ENCODE measurements around the gene EHBP1.

EHBP1 gene

GRCh38 chr2:63038034-63038433 lies 332.5 kb downstream of the EHBP1 start:
- no peaks in the 10 kb centered on the region for H3K27me3 ChIP-seq (ENCODE audit: control insufficient read depth in 1 of 2, insufficient read depth in 1 of 2, low read length in 2 of 2)
- 100% methylated on average over 3 of the region's 4 CpGs for WGBS
- H2BK120ac ChIP-seq (ENCODE audit: low read depth, low read length), result no peak overlapping the region
- H2BK15ac ChIP-seq (ENCODE audit: low read depth, poor library complexity, severe bottlenecking), result no peak overlapping the region
- H3K27ac ChIP-seq (ENCODE audit: low read length, poor library complexity, severe bottlenecking), result no peak overlapping the region
- no peak overlapping the region for H3K23ac ChIP-seq (ENCODE audit: low read length in 2 of 2)
- H4K8ac ChIP-seq (ENCODE audit: low read length), result no peak overlapping the region
- H3K14ac ChIP-seq (ENCODE audit: low read length in 2 of 2), result no peak overlapping the region
- no peaks in the 10 kb centered on the region for H3K79me1 ChIP-seq (replicated peaks; ENCODE audit: low read length, poor library complexity, severe bottlenecking)
- no peak for DNase-seq
- H2AK5ac ChIP-seq (ENCODE audit: low read length, severe bottlenecking), result no peak overlapping the region
- H4K91ac ChIP-seq (ENCODE audit: low read length), result no peak overlapping the region
- H3K4me1 ChIP-seq (ENCODE audit: control insufficient read depth, insufficient read depth, low read depth, low read length), result no peaks in the 10 kb centered on the region
- H2AFZ ChIP-seq (ENCODE audit: low read depth, low read length), result no peak overlapping the region
- H3K4ac ChIP-seq (ENCODE audit: low read depth in 1 of 2, low read length in 2 of 2), result no peak overlapping the region
- no peak overlapping the region for H3K4me3 ChIP-seq (ENCODE audit: insufficient read depth in 1 of 2, low read depth in 1 of 2, low read length in 2 of 2)
- no peak overlapping the region for H3K9ac ChIP-seq (ENCODE audit: low read length)
- H3K4me2 ChIP-seq (ENCODE audit: low read length, poor library complexity, severe bottlenecking), result no peak overlapping the region
- no peak overlapping the region for H2BK5ac ChIP-seq (ENCODE audit: low read depth, low read length, poor library complexity, severe bottlenecking)
- no peak overlapping the region for H2BK12ac ChIP-seq (ENCODE audit: low read length in 2 of 2)
- H3K36me3 ChIP-seq (ENCODE audit: control insufficient read depth in 1 of 2, insufficient read depth in 2 of 2, low read depth in 1 of 2, low read length in 2 of 2), result peaks cover 0 to 50% of the 10 kb centered on the region in 2 experiments
- H3K18ac ChIP-seq (ENCODE audit: low read depth in 1 of 2, low read length in 2 of 2), result no peak overlapping the region
- H3K9me3 ChIP-seq (ENCODE audit: control insufficient read depth, low read length), result no peaks in the 10 kb centered on the region

GRCh38 chr2:63040586-63040985 lies 335.1 kb downstream of the EHBP1 start:
- no peak overlapping the region for H3K4me2 ChIP-seq (ENCODE audit: low read length, poor library complexity, severe bottlenecking)
- H3K14ac ChIP-seq (ENCODE audit: low read length in 2 of 2), result no peak overlapping the region
- no peak overlapping the region for H4K91ac ChIP-seq (ENCODE audit: low read length)
- H3K4me3 ChIP-seq (ENCODE audit: insufficient read depth in 1 of 2, low read depth in 1 of 2, low read length in 2 of 2), result no peak overlapping the region
- peaks cover 5 to 63% of the 10 kb centered on the region in 2 experiments for H3K36me3 ChIP-seq (ENCODE audit: control insufficient read depth in 1 of 2, insufficient read depth in 2 of 2, low read depth in 1 of 2, low read length in 2 of 2)
- H3K23ac ChIP-seq (ENCODE audit: low read length in 2 of 2), result no peak overlapping the region
- H3K18ac ChIP-seq (ENCODE audit: low read depth in 1 of 2, low read length in 2 of 2), result no peak overlapping the region
- H3K9me3 ChIP-seq (ENCODE audit: control insufficient read depth, low read length), result no peaks in the 10 kb centered on the region
- H3K27me3 ChIP-seq (ENCODE audit: control insufficient read depth in 1 of 2, insufficient read depth in 1 of 2, low read length in 2 of 2), result no peaks in the 10 kb centered on the region
- no peak overlapping the region for H2BK12ac ChIP-seq (ENCODE audit: low read length in 2 of 2)
- H2BK15ac ChIP-seq (ENCODE audit: low read depth, poor library complexity, severe bottlenecking), result no peak overlapping the region
- no peak overlapping the region for H4K8ac ChIP-seq (ENCODE audit: low read length)
- no peaks in the 10 kb centered on the region for H3K79me1 ChIP-seq (replicated peaks; ENCODE audit: low read length, poor library complexity, severe bottlenecking)
- H2BK120ac ChIP-seq (ENCODE audit: low read depth, low read length), result no peak overlapping the region
- WGBS, result 90% methylated on average over 1 of the region's 1 CpG
- no peak overlapping the region for H3K9ac ChIP-seq (ENCODE audit: low read length)
- no peak overlapping the region for H2BK5ac ChIP-seq (ENCODE audit: low read depth, low read length, poor library complexity, severe bottlenecking)
- DNase-seq, result no peak
- no peak overlapping the region for H3K4ac ChIP-seq (ENCODE audit: low read depth in 1 of 2, low read length in 2 of 2)
- no peak overlapping the region for H2AK5ac ChIP-seq (ENCODE audit: low read length, severe bottlenecking)
- H3K27ac ChIP-seq (ENCODE audit: low read length, poor library complexity, severe bottlenecking), result no peak overlapping the region
- no peaks in the 10 kb centered on the region for H3K4me1 ChIP-seq (ENCODE audit: control insufficient read depth, insufficient read depth, low read depth, low read length)
- H2AFZ ChIP-seq (ENCODE audit: low read depth, low read length), result no peak overlapping the region

DNA sequence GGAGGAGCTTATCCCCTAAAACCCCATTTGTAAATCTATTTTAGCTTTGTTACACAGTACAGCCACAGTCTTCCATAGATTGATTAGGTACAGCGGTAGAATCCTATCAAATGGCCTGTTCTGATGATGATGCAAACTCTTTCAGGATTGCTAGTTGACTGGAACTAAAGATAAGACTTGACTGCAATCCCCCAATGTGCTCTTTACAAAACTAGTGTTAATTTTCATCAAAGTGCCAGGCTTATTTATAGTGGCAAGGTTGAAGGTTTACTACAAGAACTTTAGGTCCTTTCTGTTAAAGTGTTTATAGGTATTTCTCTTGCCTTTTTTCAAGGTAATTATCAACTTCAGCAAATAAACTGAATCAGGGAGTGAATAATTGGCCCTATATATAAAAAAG lies 336.1 kb downstream of the EHBP1 start:
- Histone ChIP-seq H4K8ac (ENCODE audit: low read length) (no peak overlapping the region), H3K14ac (ENCODE audit: low read length in 2 of 2) (no peak overlapping the region), H2BK5ac (ENCODE audit: low read depth, low read length, poor library complexity, severe bottlenecking) (no peak overlapping the region), H3K4me3 (ENCODE audit: insufficient read depth in 1 of 2, low read depth in 1 of 2, low read length in 2 of 2) (no peak overlapping the region), H4K91ac (ENCODE audit: low read length) (no peak overlapping the region), H2BK15ac (ENCODE audit: low read depth, poor library complexity, severe bottlenecking) (no peak overlapping the region), H3K18ac (ENCODE audit: low read depth in 1 of 2, low read length in 2 of 2) (no peak overlapping the region), H2AFZ (ENCODE audit: low read depth, low read length) (no peak overlapping the region), H3K23ac (ENCODE audit: low read length in 2 of 2) (no peak overlapping the region), H2AK5ac (ENCODE audit: low read length, severe bottlenecking) (no peak overlapping the region), H3K36me3 (ENCODE audit: control insufficient read depth in 1 of 2, insufficient read depth in 2 of 2, low read depth in 1 of 2, low read length in 2 of 2) (peaks cover 5 to 71% of the 10 kb centered on the region in 2 experiments), H3K4me1 (ENCODE audit: control insufficient read depth, insufficient read depth, low read depth, low read length) (no peaks in the 10 kb centered on the region), H3K79me1 (replicated peaks; ENCODE audit: low read length, poor library complexity, severe bottlenecking) (no peaks in the 10 kb centered on the region), H3K9me3 (ENCODE audit: control insufficient read depth, low read length) (no peaks in the 10 kb centered on the region), H2BK120ac (ENCODE audit: low read depth, low read length) (no peak overlapping the region), H3K4ac (ENCODE audit: low read depth in 1 of 2, low read length in 2 of 2) (no peak overlapping the region), H3K9ac (ENCODE audit: low read length) (no peak overlapping the region), H2BK12ac (ENCODE audit: low read length in 2 of 2) (no peak overlapping the region), H3K27me3 (ENCODE audit: control insufficient read depth in 1 of 2, insufficient read depth in 1 of 2, low read length in 2 of 2) (peaks cover 0 to 3% of the 10 kb centered on the region in 2 experiments), H3K4me2 (ENCODE audit: low read length, poor library complexity, severe bottlenecking) (no peak overlapping the region), H3K27ac (ENCODE audit: low read length, poor library complexity, severe bottlenecking) (no peak overlapping the region)
- no peak for DNase-seq
- WGBS, result 100% methylated on average over 1 of the region's 1 CpG

- Histone ChIP-seq H3K14ac (ENCODE audit: low read length in 2 of 2) (no peak overlapping the region), H3K36me3 (ENCODE audit: control insufficient read depth in 1 of 2, insufficient read depth in 2 of 2, low read depth in 1 of 2, low read length in 2 of 2) (peaks cover 13 to 56% of the 10 kb centered on the region in 2 experiments), H3K4me3 (ENCODE audit: insufficient read depth in 1 of 2, low read depth in 1 of 2, low read length in 2 of 2) (no peak overlapping the region), H2AFZ (ENCODE audit: low read depth, low read length) (no peak overlapping the region), H2BK5ac (ENCODE audit: low read depth, low read length, poor library complexity, severe bottlenecking) (no peak overlapping the region), H3K9ac (ENCODE audit: low read length) (no peak overlapping the region), H2BK15ac (ENCODE audit: low read depth, poor library complexity, severe bottlenecking) (no peak overlapping the region), H3K27ac (ENCODE audit: low read length, poor library complexity, severe bottlenecking) (no peak overlapping the region), H3K4me2 (ENCODE audit: low read length, poor library complexity, severe bottlenecking) (no peak overlapping the region), H2AK5ac (ENCODE audit: low read length, severe bottlenecking) (no peak overlapping the region), H4K91ac (ENCODE audit: low read length) (no peak overlapping the region), H3K4ac (ENCODE audit: low read depth in 1 of 2, low read length in 2 of 2) (no peak overlapping the region), H3K4me1 (ENCODE audit: control insufficient read depth, insufficient read depth, low read depth, low read length) (peaks cover 17% of the 10 kb centered on the region), H3K18ac (ENCODE audit: low read depth in 1 of 2, low read length in 2 of 2) (no peak overlapping the region), H2BK12ac (ENCODE audit: low read length in 2 of 2) (no peak overlapping the region), H4K8ac (ENCODE audit: low read length) (no peak overlapping the region), H2BK120ac (ENCODE audit: low read depth, low read length) (no peak overlapping the region), H3K23ac (ENCODE audit: low read length in 2 of 2) (no peak overlapping the region), H3K79me1 (replicated peaks; ENCODE audit: low read length, poor library complexity, severe bottlenecking) (no peaks in the 10 kb centered on the region), H3K9me3 (ENCODE audit: control insufficient read depth, low read length) (no peaks in the 10 kb centered on the region), H3K27me3 (ENCODE audit: control insufficient read depth in 1 of 2, insufficient read depth in 1 of 2, low read length in 2 of 2) (peaks cover 28 to 33% of the 10 kb centered on the region in 2 experiments)
- no peak for DNase-seq
- 51% methylated on average over 30 of the region's 36 CpGs for WGBS
Measured at GRCh38 chr2:63044362-63045327, 339.1 kb downstream of the EHBP1 start.
